ENCODE measurements around the gene MBP.

Gene MBP

DNA sequence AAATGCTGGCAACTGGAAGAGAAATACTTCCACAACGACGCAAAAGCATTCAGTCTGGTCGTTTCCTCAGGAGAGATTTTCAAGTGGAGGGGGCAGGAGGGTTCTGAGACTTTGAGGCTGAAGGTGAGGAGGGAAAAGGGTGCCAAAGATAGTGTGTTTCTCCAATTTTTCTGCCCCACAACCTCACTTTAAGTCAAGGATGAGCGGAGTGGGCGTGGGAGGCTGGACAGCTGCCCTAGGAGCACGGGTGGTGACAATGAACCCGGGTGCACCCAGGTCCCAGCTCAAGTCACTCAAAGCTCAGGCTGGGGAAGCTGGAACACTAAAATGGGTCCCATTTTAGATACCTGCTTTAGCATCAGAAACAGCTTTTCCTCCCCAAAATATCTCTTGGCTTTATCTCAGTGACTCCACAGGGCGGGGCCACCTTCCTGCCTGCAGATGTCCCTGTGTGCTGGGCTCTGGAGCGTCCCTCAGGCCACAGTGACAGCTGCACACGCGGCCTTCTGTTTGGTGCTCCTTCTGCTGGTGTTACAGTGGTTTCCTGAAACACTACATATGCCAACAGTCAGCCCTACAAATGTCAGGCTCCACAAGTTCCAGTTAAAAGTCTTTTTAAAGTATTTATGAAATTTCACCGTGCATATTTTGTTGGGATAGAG, 1.4 kb upstream of the MBP start:
- peak; percentile 30 for DNase-seq (ENCODE audit: low spot score)

DNA sequence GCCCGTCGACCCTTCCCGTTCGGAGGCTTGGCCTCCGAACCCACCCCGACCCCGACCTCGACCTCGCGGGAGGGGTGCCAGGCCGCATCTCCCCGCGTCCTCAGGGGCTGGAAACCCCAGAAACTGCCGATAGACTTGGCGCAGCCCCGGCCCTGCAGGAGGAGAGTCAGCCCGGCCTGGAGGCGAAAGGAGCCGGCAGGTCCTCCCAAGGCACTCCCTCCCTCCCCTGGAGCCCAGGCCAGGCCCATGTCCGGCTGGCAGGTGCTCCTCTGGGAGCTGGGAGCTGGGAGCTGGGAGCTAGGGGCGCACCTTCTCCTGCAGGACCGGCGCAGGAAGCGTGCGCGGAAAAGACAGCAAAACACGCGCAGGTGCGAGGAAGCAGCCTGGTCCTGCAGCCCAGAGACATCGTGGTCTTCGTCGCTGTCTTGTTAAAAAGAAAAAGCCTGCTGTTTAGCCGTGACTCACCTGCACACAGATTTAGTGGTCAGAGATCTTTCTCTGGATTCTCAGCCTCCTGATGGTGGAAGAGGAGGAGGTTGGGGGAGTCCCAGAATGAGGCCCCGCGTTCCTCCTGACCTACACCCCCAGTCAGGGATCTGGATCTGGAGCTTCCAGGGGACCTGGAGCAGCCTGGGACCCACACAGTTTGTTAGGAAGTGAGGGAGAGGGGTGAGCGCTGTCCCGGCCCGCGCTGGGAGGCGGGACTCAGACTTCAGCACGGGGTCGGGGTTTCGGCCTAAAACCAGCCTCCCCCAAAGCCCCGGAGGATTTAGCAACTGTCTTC, 660 bp upstream of the MBP start:
- DNase-seq (ENCODE audit: low spot score): no peak

DNA sequence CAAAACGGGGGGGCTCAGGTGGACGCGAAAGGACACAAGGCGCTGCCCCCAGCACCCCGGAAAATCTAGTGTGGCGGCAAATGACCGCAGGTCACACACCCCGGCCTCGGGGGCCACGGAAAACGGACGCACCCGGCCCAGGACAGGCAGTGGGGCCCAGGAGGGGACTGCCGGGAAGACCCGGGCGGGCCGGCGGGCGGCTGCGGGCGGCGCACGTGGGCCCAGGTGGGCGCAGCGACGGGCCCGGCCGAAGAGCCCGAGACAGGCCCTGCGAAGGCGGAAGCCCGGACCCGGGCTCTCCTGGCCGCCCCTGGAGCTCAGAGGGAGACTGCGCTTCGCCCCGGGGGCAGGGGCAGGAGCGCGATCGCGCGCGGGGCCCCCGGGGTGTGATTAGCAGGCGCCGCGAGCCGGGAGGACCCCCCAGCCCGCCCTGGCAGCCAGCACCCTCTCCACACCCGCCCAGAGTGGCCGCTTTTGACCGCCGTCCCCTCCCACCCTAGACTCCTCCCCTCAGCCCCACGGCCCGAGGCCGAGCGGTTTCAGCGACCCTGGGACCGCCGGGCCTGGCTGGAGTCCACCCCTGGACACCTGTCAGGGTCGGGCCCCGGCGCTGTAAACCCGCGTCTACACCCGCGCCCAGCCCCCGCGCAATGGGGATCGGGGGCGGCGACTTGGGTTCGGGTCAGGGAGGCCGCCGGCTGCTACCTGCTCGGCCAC, 773 bp downstream of the MBP start:
- DNase-seq (ENCODE audit: low spot score): peak; percentile 45

DNA sequence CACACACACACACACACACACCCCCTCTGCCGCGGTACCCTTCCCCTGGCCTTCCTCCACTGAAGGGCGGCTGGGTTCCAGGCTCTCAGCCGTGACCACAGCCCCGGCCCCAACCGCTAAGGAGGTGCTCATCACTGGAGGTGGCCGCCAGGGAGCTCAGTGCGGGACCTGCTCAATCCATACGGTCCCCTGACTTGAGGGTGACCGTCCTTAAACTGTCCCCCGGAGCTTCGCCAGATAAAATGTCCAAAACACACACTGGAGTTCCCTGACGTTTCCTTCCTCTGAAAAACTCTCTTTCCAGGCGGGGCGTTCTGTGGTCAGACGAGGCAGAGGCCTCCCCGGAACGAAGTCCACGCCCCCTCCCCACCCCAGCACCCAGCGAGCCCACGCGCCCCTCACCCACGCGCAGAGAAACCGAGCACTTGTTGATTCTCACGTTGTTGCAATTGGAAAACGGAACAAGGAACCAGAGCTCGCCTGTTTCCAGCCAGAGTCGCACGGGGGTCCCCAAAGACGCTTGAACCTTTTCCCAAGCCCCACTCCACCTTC, 1.4 kb downstream of the MBP start:
- no peak for DNase-seq (ENCODE audit: low spot score)

DNA sequence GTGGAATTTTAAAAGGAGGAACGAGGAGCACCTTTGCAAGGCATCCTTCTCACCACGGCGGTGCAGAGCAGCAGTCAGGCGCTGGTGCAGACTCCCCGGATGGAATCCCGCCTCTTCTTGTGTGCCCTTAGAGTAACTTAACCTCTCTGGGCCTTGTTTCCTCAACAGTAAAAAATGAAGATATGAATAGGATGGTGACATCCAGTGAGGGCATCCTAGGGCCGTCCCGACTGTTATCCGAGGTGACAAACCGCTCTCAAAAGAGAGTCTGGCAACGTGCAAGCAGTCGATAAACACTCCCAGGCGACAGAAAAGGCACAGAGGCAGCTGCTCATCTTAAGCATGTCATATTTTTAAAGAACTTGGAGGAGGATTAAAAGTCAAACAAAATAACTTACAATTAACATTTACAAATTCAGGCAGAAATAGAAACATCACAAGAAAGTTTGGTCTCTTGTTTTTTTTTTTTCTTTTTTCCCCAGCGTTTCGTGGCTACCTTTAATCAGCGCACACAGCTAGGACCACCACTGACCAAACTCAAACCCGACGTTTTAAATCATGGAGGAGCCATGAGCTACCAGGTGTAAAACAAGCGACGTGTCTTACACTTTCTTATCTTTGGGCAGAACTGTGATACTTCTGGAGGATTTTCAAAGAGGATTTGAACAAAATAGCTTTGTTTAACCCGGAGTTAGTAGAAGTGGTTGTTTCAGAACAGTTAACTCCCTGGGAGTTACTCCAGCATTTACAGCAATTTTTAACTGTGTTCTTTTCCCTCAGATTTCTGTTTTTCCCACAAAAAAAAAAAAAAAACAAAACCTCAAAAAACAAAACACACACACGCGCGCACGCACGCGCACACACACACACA, 2.1 kb downstream of the MBP start:
- no peak for DNase-seq (ENCODE audit: low spot score)

DNA sequence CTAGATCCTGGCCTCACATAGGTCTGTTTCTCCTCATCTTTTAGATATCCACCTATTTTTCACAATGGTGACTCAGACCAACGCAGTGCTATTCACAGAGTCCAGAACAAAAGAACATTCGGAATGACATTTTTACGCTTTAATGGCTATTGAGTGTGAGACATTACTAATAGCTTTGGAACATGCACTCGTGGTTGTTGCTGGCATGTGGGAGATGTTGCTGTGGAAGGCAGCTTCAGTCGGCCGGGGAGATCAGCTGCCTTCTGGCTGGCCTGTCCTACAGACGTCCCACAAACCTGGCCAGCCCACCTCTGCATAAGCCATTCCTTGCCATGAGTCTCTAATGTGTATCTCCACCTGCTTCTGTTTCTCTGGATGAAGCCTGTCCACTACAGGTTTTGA, 3.4 kb downstream of the MBP start:
- DNase-seq (ENCODE audit: low spot score): no peak

DNA sequence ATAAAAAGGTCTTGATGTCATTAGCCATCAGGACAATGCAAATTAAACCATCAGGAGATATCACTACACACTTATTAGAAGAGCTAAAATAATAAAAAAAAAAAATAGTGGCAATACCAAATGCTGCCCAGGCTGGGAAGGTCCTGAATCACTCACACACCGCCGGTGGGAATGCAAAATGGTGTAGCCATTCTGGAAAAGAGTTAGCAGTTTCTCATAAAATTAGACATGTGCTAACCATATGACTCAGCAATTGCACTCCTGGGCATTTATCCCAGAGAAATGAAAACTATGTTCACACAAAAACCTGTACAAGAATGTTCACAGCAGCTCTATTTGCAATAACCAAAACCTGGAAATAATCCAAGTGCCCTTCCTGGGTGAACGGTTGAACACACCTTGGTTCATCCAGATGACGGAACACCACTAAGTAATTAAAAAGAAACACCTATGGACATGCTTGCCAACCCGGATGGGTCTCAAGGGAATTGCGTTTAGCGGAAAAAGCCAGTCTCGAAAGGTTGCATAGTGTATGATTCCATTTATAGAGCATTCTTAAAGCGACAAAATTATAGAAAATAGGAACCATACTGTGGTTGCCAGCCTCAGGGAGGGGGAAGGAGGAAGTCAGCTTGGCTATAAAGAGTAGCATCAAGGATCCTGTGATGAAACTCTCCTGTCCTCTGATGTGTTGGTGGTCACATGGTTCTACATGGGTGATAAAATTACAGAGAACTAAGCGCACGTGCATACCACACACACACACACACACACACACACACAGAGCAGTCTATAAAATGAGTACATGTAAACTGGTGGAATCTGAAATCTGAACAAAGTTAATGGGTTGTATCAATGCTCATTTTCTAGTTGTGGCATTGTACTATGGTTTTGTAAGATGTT, 4.6 kb downstream of the MBP start:
- DNase-seq (ENCODE audit: low spot score): no peak

DNA sequence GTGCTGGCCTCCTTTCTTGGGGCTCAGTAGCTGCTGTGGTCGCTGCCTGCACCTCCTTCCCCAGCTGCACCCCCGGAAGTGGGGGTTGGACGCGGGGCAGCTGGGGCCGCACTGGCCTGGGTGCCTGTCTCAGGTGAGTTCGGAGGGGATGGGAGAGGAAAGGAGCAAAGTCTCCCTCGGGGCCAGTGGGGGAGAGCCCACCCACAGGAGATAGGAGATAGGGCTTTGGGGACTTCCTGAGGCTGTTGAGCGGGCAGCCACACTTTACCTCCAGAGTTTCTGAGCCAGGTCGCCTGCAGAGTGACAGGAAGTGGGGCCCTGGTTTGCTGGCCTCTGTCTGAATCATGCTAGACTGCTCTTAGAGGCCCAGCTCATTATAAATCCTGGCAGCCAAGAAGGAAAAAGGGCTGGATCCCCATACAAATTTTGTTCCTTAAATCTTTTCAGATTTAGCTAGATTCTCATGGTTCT, 8.1 kb downstream of the MBP start:
- no peak for DNase-seq (ENCODE audit: low spot score)

DNA sequence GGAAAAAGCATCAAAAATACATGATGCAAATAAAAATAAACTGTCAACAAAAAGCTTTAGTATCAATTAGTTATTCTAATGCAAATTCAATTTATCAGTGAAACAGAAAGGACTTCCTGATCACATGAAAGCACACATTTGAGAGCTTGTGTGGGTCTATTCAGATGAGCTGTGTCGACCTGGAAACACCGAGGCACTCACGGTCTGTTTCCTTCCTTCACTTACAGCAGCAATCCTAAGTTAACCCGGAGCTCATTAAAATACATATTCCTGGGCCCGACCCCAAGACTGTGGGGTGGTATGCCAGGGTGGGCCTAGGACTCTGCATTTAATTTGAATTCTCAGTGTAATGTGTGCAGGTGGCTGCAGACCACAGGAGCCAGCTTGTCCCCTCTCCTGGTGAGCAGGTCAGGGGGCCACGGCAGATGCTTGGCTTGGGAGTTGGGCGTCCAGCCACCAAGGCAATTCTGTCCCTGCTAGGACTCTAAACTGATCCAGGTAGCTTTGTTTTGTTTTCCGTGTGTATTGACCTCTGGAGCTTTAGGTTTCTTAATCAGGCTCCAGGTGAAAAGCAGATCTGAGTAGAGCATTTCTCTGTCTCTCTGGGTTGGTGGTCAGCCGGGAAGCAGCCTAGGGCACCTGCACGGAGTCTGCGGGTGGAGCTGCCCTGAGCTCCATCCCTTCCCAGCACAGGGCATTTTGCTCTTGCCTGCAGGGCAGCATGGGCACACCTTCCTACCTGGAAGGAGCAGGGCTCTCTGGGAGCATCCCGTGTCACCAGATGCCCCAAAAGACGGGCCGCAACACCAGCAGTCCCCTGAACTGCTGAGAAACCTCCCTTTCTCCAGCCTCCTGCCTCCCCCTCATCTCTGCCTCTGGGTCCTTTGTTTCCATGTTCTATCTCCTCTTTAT, 9.0 kb downstream of the MBP start:
- no peak for DNase-seq (ENCODE audit: low spot score)

DNA sequence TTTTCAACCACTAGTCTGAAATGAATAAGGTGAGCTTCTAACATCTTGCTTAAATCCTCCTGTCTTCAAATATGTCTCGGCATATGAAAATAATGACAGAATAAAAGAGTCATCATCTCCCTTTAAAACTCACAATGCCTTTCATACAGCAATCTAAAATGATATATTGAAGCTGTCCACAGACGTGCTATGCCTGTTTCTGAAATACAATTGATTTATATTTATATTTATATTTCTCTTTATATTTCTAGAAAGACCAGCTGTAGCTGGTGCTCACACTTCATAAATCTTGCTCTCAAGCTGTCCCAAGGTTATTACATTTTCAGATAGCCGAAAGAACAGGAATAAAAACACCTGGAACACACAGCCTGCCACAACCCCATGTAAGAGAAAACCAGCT, 11.1 kb downstream of the MBP start:
- DNase-seq (ENCODE audit: low spot score): no peak

DNA sequence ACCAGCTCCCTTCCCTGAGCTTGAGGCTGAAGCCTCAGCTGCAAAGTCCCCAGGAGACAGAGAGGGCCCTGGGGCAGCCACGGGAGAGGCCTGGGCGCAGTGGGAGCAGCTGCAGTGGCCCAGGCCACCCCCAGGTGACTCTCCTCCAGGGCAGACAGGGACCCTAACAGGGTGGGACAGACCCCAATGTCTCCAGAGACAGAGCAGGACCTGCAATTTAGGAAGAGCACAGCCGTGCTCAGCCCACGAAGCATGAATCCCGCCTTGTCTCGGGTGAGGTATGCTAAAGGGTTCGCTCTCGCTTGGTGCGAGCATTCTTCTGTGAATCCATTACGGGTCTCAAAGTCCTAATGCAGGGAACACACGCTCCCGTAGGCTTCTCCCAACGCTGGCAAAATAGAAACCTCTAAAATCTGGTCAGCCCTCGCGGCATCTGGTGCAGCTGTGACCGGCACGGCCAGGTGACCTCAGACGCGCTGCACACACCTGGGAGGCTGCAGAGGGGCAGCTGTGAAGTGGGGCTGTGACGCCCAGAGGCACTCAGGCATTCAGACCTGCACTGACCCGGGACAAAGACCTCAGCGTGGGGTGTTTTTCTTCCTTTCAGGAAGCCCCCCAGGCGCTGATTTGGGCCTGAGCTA, 12.6 kb downstream of the MBP start:
- DNase-seq (ENCODE audit: low spot score): no peak

DNA sequence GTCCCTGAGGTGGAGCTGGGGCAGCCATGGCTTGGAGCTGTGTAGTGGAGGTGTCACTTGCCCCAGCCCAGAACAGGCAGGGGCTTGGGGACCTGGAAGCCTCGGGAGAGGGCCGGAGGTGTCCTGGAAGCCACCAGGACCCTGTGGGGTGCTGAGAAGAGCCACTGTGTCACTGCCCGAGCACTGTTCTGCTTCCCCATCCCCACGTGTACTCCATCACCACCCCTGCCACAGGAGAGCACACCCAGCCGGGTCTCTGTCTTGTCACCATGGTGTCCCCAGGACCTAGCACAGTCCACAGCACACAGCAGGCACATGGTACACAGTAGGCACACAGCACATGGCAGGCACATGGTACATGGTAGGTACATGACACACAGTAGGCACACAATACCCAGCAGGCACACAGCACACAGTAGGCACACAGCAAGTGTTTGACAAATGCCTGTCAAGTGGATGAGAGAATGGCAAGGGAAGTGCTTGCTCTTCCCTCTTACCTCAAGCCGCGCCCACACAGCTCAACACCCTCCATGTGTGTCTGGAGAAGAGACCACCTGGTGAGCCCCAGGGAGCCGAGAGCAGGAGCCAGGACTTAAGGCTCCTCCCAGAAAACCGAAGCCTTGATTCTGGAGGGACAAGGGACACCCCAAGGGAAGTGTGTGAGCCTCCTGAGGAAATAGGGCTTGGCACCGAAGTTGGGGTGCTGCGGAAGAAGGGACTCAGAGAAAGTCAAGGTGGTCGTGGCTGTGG, 13.3 kb downstream of the MBP start:
- no peak for DNase-seq (ENCODE audit: low spot score)

DNA sequence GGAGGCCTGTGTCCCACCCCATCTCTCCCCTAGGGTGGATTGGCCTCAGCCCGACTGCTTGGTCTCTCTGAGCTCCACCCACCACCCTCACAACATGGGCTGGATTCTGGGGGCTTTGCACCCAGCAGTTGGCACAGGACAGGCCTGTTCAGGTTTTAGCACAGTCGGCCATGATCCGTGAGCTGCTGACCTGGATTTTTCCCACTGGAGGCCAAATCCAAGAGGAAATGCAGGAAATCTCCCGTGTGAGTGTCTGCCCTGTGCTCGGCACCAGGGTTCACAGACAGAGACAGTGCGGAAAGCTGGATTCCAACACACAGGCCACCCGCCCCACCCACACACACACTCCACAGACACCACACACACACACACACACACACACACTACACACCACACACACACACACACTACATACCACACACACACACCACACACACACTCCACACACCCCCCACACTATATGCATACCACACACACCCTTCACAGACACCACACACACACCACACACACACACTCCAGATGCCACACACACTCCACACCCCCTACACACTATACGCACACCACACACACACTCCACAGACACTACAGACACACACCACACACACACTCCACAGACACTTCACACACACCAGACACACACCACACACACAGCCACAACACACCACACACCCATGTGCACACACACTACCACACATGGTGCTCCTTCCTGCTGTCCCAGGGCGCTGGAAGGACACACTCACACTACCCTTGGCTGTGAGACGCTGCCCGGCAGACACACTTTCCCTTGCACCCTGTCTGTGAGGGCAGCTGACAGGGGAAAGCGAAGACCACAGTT, 14.1 kb downstream of the MBP start:
- no peak for DNase-seq (ENCODE audit: low spot score)

DNA sequence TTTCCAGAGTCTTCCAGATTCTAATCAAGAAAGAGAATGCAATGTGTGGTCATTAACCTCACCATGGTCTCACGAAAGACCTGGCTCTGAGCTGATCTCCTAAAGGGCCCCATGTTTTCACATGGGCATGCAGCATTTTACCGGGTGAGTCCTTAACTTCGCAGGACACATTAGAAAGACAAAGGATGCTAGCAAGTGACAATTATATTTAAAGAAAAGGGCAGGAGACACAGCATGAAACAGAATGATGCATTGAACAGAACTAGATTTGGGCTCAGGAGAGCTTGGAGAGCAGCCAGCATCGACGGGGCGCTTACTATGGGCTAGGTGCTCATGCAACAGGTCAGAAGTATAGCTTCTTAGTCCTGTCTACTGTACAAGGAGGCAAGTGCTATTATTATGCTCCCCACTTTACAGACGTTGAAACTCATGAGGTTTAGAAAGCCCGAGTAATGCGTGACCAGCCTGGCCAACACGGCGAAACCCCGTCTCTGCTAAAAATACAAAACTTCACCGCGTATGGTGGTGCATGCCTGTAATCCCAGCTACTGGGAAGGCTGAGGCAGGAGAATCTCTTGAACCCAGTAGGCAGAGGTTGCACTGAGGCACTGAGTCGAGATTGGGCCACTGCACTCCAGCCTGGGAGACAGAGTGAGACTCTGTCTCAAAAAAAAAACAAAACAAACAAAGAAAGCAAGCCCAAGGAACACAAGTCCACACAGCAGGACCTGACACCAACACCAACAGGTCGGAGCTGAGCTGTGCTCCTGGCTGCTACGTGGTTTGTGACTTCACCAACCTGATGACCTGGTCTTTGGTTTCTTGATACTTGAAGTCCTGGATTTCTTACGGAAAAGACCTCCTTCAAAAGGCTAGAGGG, 16.1 kb downstream of the MBP start:
- DNase-seq (ENCODE audit: low spot score): no peak

DNA sequence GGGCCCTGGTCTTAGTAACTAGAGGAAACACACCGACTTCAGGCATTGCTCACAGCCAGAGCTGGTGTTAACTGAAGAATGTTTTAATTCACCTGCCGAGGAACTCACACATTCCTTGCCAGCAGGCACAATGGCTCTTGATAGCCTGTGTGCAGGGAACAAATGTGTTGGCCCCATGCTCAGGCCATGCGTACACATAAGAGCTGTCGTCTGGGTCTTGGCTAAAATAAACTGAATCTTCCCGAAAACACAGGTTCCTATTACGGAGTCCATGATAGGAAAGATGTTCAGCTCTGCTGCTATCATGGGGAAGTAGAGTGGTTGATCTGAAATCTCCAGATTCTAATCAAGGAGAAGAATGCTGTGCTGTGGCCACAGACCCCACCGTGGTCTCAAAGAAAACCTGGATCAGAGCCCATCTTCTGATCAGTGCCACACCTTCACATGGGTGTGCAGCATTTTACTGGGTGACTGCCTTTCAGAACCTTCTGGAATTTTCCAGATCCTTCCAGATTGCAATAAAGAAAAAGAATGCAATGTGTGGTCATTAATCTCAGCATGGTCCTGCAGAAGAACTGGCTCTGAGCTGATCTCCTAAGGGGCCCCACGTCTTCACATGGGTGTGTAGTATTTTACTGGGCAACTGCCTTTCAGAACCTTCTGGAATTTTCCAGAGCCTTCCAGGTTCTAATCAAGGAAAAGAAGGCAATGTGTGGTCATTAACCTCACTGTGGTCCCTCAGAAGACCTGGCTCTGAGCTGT, 17.2 kb downstream of the MBP start:
- no peak for DNase-seq (ENCODE audit: low spot score)
